WTC11 (cell line): ENCODE data around the gene CLASP2. TPM values are rescaled to one million over a fixed set of nuclear protein-coding genes. Genes with fewer than 3 reads are reported as not detected.

ENCODE experiments used
- ATAC-seq: fragments of 200-7000 bp; cut with Tn5 transposase; 2 replicates; pipeline ENCODE4 v1.10.0; 2021; ENCODE audit warnings: mild to moderate bottlenecking, moderate library complexity
- CTCF ChIA-PET: fragments of 300-600 bp; sonication (Branson Sonifier 250); formaldehyde crosslinking; loops from one replicate; lab custom pipeline; 2021; ENCODE audit warnings: antibody characterized with exemption; lab: Charles Lee
- POLR2A ChIA-PET: fragments of 350-600 bp; sonication (Branson Sonifier 250); formaldehyde crosslinking; loops from one replicate; lab custom pipeline; 2021; ENCODE audit warnings: antibody characterized with exemption; lab: Charles Lee
- DNase-seq: peaks from one replicate; pipeline ENCODE4 v3.0.0; 2021; ENCODE audit warnings: low spot score
- H3K27ac Mint-ChIP-seq: 2 replicates; pipeline ENCODE4 v1.8.0; 2021; ENCODE audit warnings: mixed read lengths
- H3K27me3 Mint-ChIP-seq: 2 replicates; pipeline ENCODE4 v1.8.0; 2021; ENCODE audit warnings: low read depth, mild to moderate bottlenecking, moderate library complexity, mixed read lengths
- H3K36me3 Mint-ChIP-seq: 2 replicates; pipeline ENCODE4 v1.8.0; 2021; ENCODE audit warnings: mixed read lengths
- H3K4me1 Mint-ChIP-seq: 2 replicates; pipeline ENCODE4 v1.8.0; 2022; ENCODE audit warnings: mixed read lengths
- H3K4me3 Mint-ChIP-seq: 2 replicates; pipeline ENCODE4 v1.8.0; 2021; ENCODE audit warnings: mild to moderate bottlenecking, moderate library complexity, mixed read lengths
- H3K9me3 Mint-ChIP-seq: 2 replicates; pipeline ENCODE4 v1.8.0; 2021; ENCODE audit warnings: mixed read lengths
- CBFB ChIP-seq: sonication (generic); formaldehyde crosslinking; IDR thresholded peaks from 2 replicates; pipeline ENCODE4 v1.8.1; 2022; ENCODE audit warnings: mild to moderate bottlenecking, low read depth, missing genetic modification reagents
- E2F1 ChIP-seq: sonication (generic); formaldehyde crosslinking; IDR thresholded peaks from 2 replicates; pipeline ENCODE4 v1.8.0; 2022; ENCODE audit warnings: mild to moderate bottlenecking, missing genetic modification reagents
- GRHL2 ChIP-seq: fragments of 250-450 bp; sonication (Bioruptor Pico); IDR thresholded peaks from 2 replicates; pipeline ENCODE4 v1.8.0; 2022; ENCODE audit warnings: mild to moderate bottlenecking, moderate library complexity; ENCODE audit not compliant: insufficient replicate concordance, severe bottlenecking
- PRDM15 ChIP-seq: sonication (generic); formaldehyde crosslinking; IDR thresholded peaks from 2 replicates; pipeline ENCODE4 v1.8.0; 2022; ENCODE audit warnings: missing genetic modification reagents
- PRRX2 ChIP-seq: fragments of 250-450 bp; sonication (Bioruptor Pico); IDR thresholded peaks from 2 replicates; pipeline ENCODE4 v1.8.0; 2021; ENCODE audit warnings: mild to moderate bottlenecking
- SOX15 ChIP-seq: fragments of 250-450 bp; sonication (Bioruptor Pico); IDR thresholded peaks from 2 replicates; pipeline ENCODE4 v1.9.0; 2021; ENCODE audit warnings: mild to moderate bottlenecking
- TEAD1 ChIP-seq: sonication (generic); formaldehyde crosslinking; IDR thresholded peaks from 2 replicates; pipeline ENCODE4 v1.8.0; 2022; ENCODE audit warnings: mild to moderate bottlenecking, missing genetic modification reagents
- ZNF416 ChIP-seq: fragments of 250-450 bp; sonication (Bioruptor Pico); IDR thresholded peaks from 2 replicates; pipeline ENCODE4 v1.9.0; 2021; ENCODE audit warnings: mild to moderate bottlenecking, inconsistent platforms
- ZSCAN18 ChIP-seq: fragments of 250-450 bp; sonication (Bioruptor Pico); IDR thresholded peaks from 2 replicates; pipeline ENCODE4 v2.1.2; 2022; ENCODE audit warnings: mild to moderate bottlenecking, moderate library complexity
- total RNA-seq: library from RNA; stranded (reverse); gene quantifications from 3 replicates; pipeline ENCODE4 v1.2.3, GENCODE V29; 2021
- TF ChIP-seq, protein P1 (sequence below): fragments of 200-600 bp; IDR thresholded peaks from 2 replicates; pipeline ENCODE4 v1.8.0; 2022; ENCODE audit warnings: antibody characterized with exemption

Gene CLASP2
- total RNA-seq, 1 experiment from 2014 or later: 56.7 TPM

DNA sequence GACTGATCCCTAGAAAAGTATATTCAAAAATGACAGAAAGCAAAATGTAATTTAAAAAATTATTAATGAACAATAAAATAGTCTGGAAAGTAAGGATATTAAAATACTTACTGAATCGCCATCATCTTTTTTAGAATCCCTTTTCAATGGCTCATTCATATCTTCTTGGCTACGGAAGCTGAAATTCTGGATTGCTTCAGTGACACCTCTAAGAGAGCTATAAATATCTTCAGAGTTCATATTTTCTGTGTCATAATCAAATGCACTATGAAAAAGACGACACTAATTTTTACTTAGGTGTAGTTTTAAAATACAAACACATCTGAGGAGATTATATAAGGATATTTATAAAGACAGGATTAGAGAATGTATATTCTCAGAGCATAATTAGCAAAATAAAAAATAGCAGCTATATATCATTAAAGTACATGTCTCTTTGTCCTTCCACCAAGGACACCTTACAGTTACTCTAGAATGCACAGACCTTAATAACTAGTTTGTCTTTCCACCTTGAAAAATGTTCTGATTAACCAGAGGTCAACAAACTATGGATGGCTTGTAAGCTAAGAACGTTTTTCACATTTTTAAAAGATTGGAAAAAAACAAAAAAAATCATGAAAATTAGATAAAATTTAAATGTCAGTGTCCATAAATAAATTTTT, 179.2 kb downstream of the CLASP2 start (continued):
- TF ChIP-seq GRHL2 (CRISPR knock-in tag) (no peak), E2F1 (CRISPR knock-in tag) (no peak), PRRX2 (no peak)
- TF ChIP-seq, protein P1, sequence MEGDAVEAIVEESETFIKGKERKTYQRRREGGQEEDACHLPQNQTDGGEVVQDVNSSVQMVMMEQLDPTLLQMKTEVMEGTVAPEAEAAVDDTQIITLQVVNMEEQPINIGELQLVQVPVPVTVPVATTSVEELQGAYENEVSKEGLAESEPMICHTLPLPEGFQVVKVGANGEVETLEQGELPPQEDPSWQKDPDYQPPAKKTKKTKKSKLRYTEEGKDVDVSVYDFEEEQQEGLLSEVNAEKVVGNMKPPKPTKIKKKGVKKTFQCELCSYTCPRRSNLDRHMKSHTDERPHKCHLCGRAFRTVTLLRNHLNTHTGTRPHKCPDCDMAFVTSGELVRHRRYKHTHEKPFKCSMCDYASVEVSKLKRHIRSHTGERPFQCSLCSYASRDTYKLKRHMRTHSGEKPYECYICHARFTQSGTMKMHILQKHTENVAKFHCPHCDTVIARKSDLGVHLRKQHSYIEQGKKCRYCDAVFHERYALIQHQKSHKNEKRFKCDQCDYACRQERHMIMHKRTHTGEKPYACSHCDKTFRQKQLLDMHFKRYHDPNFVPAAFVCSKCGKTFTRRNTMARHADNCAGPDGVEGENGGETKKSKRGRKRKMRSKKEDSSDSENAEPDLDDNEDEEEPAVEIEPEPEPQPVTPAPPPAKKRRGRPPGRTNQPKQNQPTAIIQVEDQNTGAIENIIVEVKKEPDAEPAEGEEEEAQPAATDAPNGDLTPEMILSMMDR: no peak

DNA sequence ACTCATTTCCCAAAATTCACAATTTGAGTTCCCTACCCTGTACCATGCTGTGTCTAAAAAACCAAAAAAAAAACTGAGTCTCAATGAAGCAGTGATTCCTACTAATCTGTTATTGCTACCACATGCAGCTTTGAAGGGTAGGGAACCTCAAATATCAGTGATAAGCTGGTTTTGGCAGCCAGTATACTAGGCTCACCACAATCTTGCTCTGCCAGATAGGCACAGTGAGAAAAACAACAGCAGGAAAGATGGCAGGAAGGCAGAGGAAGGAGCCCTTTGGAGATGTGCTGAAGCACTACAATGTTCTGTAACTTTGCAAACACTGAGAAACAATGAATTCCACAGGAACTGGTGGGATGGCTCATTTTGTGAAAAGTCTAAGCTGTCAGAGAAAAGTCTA, 180.9 kb downstream of the CLASP2 start:
- ATAC-seq (no peak), DNase-seq (no peak)
- peaks cover 32% of the 10 kb centered on the region for H3K36me3 Mint-ChIP-seq
- H3K27me3 Mint-ChIP-seq: no peaks in the 10 kb centered on the region
- H3K4me3 Mint-ChIP-seq: no peak overlapping the region
- H3K4me1 Mint-ChIP-seq: no peaks in the 10 kb centered on the region
- CTCF ChIA-PET: no interaction called here
- POLR2A ChIA-PET: no interaction called here
- H3K9me3 Mint-ChIP-seq: no peaks in the 10 kb centered on the region
- no peak overlapping the region; the same call in 1 of the 2 replicates for H3K27ac Mint-ChIP-seq
- TF ChIP-seq TEAD1 (CRISPR knock-in tag): no peak
- TF ChIP-seq CBFB (CRISPR knock-in tag): no peak
- TF ChIP-seq, protein P1: no peak
- no peak for TF ChIP-seq PRDM15
- TF ChIP-seq ZNF416 (CRISPR knock-in tag): no peak
- no peak for TF ChIP-seq SOX15 (CRISPR knock-in tag)

DNA sequence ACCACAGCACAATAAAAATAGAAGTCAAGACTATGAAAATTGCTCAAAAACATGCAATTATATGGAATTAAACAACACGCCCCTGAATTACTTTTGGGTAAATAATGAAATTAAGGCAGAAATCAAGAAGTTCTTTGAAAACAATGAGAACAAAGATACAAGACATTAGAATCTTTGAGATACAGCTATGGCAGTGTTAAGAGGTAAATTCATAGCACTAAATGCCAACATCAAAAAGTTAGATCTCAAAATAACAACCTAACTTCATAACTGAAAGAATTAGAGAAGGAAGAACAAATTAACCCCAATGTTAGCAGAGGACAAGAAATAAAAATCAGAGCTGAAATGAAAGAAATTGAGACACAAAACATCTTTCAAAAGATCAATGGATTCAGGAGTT, 191.3 kb downstream of the CLASP2 start:
- no peak for TF ChIP-seq ZSCAN18 (CRISPR knock-in tag)
- POLR2A ChIA-PET: no interaction called here
- DNase-seq (no peak), ATAC-seq (no peak)
- no peak overlapping the region for H3K27ac Mint-ChIP-seq
- no peak overlapping the region for H3K4me3 Mint-ChIP-seq
- CTCF ChIA-PET: no interaction called here
- peaks cover 46% of the 10 kb centered on the region for H3K9me3 Mint-ChIP-seq
- peaks cover 76% of the 10 kb centered on the region for H3K36me3 Mint-ChIP-seq
- peaks cover 7% of the 10 kb centered on the region for H3K4me1 Mint-ChIP-seq
- no peaks in the 10 kb centered on the region for H3K27me3 Mint-ChIP-seq
